DND-41 (cell line): ENCODE data around the gene LONP2.

Experiments used
- ATAC-seq: fragments of 200-7000 bp; cut with Tn5 transposase; 3 replicates; pipeline ENCODE4 v1.9.1; 2021; ENCODE audit warnings: low read depth; ENCODE audit not compliant: insufficient read depth
- DNase-seq: peaks from one replicate; pipeline ENCODE4 v3.0.0-alpha.2; 2020
- H2AFZ ChIP-seq: 2 replicates; pipeline ENCODE4 v1.6.0; 2012; ENCODE audit warnings: low read depth, low read length
- H3K27ac ChIP-seq: 2 replicates; pipeline ENCODE4 v1.5.1; 2012; ENCODE audit warnings: low read length, inconsistent platforms
- H3K27me3 ChIP-seq: fragments of 200-600 bp; sonication (generic); 2 replicates; pipeline ENCODE4 v1.6.0; 2012; ENCODE audit warnings: low read length, mild to moderate bottlenecking, inconsistent platforms; ENCODE audit not compliant: insufficient read depth, poor library complexity
- H3K36me3 ChIP-seq: 2 replicates; pipeline ENCODE4 v1.5.1; 2012; ENCODE audit warnings: low read length, inconsistent platforms; ENCODE audit not compliant: insufficient read depth
- H3K4me1 ChIP-seq: 2 replicates; pipeline ENCODE4 v1.5.1; 2012; ENCODE audit warnings: mild to moderate bottlenecking, low read length; ENCODE audit not compliant: insufficient read depth
- H3K4me2 ChIP-seq: 2 replicates; pipeline ENCODE4 v1.6.0; 2012; ENCODE audit warnings: mild to moderate bottlenecking, moderate library complexity, low read length, inconsistent platforms; ENCODE audit not compliant: insufficient read depth
- H3K4me3 ChIP-seq, 2 experiments: fragments of 200-600 bp in 1 of 2; shearing (Covaris generic) in 1 of 2; 2 replicates each; pipeline ENCODE4 v1.5.1; 2012 to 2016; ENCODE audit warnings: inconsistent platforms in 2 of 2, low read length in 2 of 2, mild to moderate bottlenecking in 2 of 2, low read depth in 1 of 2, moderate library complexity in 1 of 2
- H3K79me2 ChIP-seq: 2 replicates; pipeline ENCODE4 v1.6.0; 2012; ENCODE audit warnings: low read length, inconsistent platforms; ENCODE audit not compliant: insufficient read depth
- H3K9ac ChIP-seq: 2 replicates; pipeline ENCODE4 v1.6.0; 2012; ENCODE audit warnings: low read depth, mild to moderate bottlenecking, inconsistent platforms, low read length, moderate library complexity
- H3K9me3 ChIP-seq: 2 replicates; pipeline ENCODE4 v1.5.1; 2012; ENCODE audit warnings: low read length, moderate library complexity, mild to moderate bottlenecking, inconsistent platforms; ENCODE audit not compliant: insufficient read depth, severe bottlenecking
- H4K20me1 ChIP-seq: 2 replicates; pipeline ENCODE4 v1.6.0; 2012; ENCODE audit warnings: low read length; ENCODE audit not compliant: insufficient read depth
- EZH2 ChIP-seq: IDR thresholded peaks from 3 replicates; pipeline ENCODE4 v1.6.1; 2012; ENCODE audit warnings: borderline replicate concordance, low read depth, mild to moderate bottlenecking, moderate library complexity, low read length, inconsistent platforms; ENCODE audit not compliant: severe bottlenecking
- TF ChIP-seq, protein P1 (sequence below): IDR thresholded peaks from 2 replicates; pipeline ENCODE4 v1.5.1; 2012; ENCODE audit warnings: borderline replicate concordance, low read length, moderate library complexity, mild to moderate bottlenecking; ENCODE audit not compliant: poor library complexity, severe bottlenecking; ENCODE audit errors: extremely low read depth

The LONP2 gene

DNA sequence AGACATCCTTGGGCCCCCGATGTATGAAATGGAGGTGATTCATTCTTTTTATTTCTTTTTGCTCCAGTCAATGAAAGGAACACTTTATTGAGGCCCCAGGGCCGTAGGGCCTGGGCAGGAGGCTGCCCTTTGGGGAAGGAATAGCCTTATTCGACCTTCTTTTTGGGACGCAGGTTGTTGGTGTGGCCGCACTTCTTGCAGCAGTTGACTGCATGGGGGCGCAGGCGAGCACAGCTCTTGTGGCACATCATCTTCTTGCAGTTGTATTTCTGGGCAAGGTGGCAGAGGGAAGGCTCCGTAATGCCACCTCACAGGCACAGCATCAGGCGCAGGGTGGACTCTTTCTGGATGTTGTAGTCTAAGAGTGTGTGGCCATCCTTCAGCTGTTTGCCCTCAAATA, 90.2 kb downstream of the LONP2 start:
- no peak overlapping the region for H3K27ac ChIP-seq
- no peak for ATAC-seq

DNA sequence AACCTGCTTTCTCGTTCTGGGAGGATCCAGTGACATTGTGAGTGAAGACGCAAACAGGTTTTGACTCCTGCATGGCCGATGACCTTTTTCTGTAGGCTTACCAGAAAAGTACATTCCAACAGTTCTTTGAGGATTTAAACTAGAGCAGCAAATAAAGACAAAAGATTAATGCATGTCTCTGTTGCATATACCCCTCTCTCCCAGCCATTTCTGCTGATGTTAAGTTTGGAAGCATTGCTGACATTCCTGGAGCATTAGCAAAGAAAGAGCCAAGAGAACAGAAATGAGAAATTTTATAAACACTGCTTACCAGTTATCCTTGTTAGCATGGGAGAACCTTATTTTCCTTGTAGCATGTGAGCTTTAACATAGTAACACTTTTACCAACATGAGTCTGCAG, 91.9 kb downstream of the LONP2 start:
- Histone ChIP-seq H3K79me2 (no peaks in the 10 kb centered on the region), H3K4me2 (no peak overlapping the region), H4K20me1 (no peaks in the 10 kb centered on the region), H3K36me3 (peaks cover 59% of the 10 kb centered on the region), H3K27ac (no peak overlapping the region), H3K9ac (no peak overlapping the region), H2AFZ (no peak overlapping the region), H3K9me3 (no peaks in the 10 kb centered on the region), H3K4me3 (no peak overlapping the region), H3K27me3 (no peaks in the 10 kb centered on the region), H3K4me1 (no peaks in the 10 kb centered on the region)
- TF ChIP-seq, protein P1, sequence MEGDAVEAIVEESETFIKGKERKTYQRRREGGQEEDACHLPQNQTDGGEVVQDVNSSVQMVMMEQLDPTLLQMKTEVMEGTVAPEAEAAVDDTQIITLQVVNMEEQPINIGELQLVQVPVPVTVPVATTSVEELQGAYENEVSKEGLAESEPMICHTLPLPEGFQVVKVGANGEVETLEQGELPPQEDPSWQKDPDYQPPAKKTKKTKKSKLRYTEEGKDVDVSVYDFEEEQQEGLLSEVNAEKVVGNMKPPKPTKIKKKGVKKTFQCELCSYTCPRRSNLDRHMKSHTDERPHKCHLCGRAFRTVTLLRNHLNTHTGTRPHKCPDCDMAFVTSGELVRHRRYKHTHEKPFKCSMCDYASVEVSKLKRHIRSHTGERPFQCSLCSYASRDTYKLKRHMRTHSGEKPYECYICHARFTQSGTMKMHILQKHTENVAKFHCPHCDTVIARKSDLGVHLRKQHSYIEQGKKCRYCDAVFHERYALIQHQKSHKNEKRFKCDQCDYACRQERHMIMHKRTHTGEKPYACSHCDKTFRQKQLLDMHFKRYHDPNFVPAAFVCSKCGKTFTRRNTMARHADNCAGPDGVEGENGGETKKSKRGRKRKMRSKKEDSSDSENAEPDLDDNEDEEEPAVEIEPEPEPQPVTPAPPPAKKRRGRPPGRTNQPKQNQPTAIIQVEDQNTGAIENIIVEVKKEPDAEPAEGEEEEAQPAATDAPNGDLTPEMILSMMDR, result no peak
- TF ChIP-seq EZH2, result no peak
- ATAC-seq (no peak), DNase-seq (no peak)

More for the DNA sequence above, 90.2 kb downstream of the LONP2 start:
- no peaks in the 10 kb centered on the region for H3K79me2 ChIP-seq
- H3K4me1 ChIP-seq, result no peaks in the 10 kb centered on the region
- no peaks in the 10 kb centered on the region for H3K27me3 ChIP-seq
- no peaks in the 10 kb centered on the region for H3K9me3 ChIP-seq
- H4K20me1 ChIP-seq, result no peaks in the 10 kb centered on the region
- H2AFZ ChIP-seq, result no peak overlapping the region
- H3K36me3 ChIP-seq, result peaks cover 52% of the 10 kb centered on the region
- no peak overlapping the region for H3K9ac ChIP-seq
- no peak for DNase-seq
- TF ChIP-seq, protein P1, result peak; percentile 27
- no peak for TF ChIP-seq EZH2
- no peak overlapping the region for H3K4me3 ChIP-seq
- H3K4me2 ChIP-seq, result no peak overlapping the region

GRCh38 chr16:48340054-48340453, 96.0 kb downstream of the LONP2 start:
- Histone ChIP-seq H3K4me2 (no peak overlapping the region), H3K9me3 (no peaks in the 10 kb centered on the region), H3K27ac (no peak overlapping the region), H4K20me1 (0 out of 2 replicates have a peak, but pooled peaks cover 4% of the 10 kb centered on the region), H3K4me3 (no peak overlapping the region), H3K36me3 (peaks cover 69% of the 10 kb centered on the region), H3K79me2 (no peaks in the 10 kb centered on the region), H3K4me1 (no peaks in the 10 kb centered on the region), H3K27me3 (no peaks in the 10 kb centered on the region), H2AFZ (no peak overlapping the region), H3K9ac (no peak overlapping the region)
- DNase-seq, result no peak
- no peak for TF ChIP-seq EZH2
- TF ChIP-seq, protein P1, result no peak
- no peak for ATAC-seq

DNA sequence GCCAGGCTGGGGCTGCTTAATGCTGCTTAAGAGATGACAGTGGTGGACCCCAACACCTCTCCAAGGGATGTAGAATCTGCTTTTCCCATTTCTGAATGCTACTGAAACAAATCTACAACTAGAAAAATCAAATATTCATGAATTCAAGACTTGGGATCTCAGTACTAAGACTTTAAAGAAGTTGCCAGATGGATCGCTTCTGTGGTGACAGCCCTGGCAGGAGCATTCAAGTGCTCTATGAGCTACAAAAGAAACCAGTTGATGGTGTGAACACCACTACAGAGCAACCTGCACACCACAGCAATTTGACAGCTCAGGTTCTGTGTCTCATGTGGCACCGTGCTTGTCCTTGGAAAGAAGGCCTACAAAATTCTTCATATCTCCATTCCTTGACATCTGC, 98.5 kb downstream of the LONP2 start:
- no peak overlapping the region for H3K4me3 ChIP-seq
- H2AFZ ChIP-seq, result no peak overlapping the region
- no peaks in the 10 kb centered on the region for H3K27me3 ChIP-seq
- H3K9ac ChIP-seq, result no peak overlapping the region
- no peaks in the 10 kb centered on the region for H3K9me3 ChIP-seq
- H3K36me3 ChIP-seq, result peaks cover 50% of the 10 kb centered on the region
- H3K79me2 ChIP-seq, result no peaks in the 10 kb centered on the region
- no peak overlapping the region for H3K27ac ChIP-seq
- H3K4me2 ChIP-seq, result no peak overlapping the region
- TF ChIP-seq, protein P1, result no peak
- no peak for TF ChIP-seq EZH2
- 0 out of 2 replicates have a peak, but pooled peaks cover 7% of the 10 kb centered on the region for H4K20me1 ChIP-seq
- no peaks in the 10 kb centered on the region for H3K4me1 ChIP-seq
- ATAC-seq, result no peak
- DNase-seq, result no peak
